Measurements from ENCODE around the gene PEX19.

The PEX19 gene

DNA sequence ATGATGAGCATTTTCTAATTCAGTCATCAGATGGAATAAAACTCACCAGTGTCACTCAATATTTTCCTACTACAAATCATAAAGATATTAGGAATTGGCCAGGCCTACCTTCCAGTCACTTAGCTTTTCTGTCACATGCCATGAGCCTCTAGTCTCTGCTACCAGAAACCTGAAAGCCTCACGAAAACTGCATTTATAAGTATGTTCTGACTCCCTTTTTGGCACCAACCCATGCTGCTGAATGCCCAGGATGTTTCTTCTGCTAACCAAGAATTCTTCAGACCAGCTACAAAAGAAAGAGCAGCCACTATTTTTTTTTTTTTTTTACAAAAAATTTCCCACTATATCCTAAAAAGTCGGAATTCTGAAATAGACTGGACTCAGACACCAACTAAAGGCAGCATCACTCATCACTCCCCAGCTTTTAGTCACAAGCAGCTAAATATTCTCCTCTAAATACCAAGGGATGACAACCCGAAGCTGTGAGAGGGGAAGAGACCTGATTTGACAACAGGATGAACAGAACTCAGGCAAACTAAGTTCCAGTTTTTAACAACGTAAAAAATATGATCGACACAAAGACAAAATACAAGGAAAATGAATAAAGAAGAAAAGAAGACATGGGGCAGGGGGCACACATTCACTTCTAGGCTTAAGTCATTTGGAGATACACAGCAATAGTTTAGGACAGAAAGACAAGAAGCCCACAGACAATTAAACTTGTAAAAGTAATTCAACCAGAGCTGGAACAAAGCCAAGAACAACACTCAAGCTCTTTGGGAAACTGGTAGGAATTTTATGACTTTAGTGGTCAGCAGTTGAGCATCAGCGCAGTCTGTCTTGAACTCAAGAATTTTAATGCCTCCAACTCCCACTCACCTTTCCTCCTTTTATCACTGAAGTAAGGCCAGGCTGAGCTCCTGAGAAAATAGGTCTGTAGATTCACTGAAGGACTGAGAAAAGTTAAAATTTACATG lies 24.2 kb downstream of the PEX19 start (continued):
- TF ChIP-seq MYNN (tag by site-specific recombination; IDR thresholded peaks at IDR 0.05; ENCODE audit: borderline replicate concordance), result no peak
- no peak for TF ChIP-seq ZNF571 (tag by site-specific recombination; IDR thresholded peaks at IDR 0.05)
- TF ChIP-seq, protein P1, sequence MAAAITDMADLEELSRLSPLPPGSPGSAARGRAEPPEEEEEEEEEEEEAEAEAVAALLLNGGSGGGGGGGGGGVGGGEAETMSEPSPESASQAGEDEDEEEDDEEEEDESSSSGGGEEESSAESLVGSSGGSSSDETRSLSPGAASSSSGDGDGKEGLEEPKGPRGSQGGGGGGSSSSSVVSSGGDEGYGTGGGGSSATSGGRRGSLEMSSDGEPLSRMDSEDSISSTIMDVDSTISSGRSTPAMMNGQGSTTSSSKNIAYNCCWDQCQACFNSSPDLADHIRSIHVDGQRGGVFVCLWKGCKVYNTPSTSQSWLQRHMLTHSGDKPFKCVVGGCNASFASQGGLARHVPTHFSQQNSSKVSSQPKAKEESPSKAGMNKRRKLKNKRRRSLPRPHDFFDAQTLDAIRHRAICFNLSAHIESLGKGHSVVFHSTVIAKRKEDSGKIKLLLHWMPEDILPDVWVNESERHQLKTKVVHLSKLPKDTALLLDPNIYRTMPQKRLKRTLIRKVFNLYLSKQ (tag by site-specific recombination; IDR thresholded peaks at IDR 0.05; ENCODE audit: borderline replicate concordance), result no peak
- TF ChIP-seq ZNF830 (tag by site-specific recombination; IDR thresholded peaks at IDR 0.05; ENCODE audit: low read depth), result no peak
- TF ChIP-seq, protein P2, sequence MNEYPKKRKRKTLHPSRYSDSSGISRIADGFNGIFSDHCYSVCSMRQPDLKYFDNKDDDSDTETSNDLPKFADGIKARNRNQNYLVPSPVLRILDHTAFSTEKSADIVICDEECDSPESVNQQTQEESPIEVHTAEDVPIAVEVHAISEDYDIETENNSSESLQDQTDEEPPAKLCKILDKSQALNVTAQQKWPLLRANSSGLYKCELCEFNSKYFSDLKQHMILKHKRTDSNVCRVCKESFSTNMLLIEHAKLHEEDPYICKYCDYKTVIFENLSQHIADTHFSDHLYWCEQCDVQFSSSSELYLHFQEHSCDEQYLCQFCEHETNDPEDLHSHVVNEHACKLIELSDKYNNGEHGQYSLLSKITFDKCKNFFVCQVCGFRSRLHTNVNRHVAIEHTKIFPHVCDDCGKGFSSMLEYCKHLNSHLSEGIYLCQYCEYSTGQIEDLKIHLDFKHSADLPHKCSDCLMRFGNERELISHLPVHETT (tag by site-specific recombination; IDR thresholded peaks at IDR 0.05), result peak; percentile 83
- no peak for TF ChIP-seq ZNF341 (tag by site-specific recombination; IDR thresholded peaks at IDR 0.05; ENCODE audit: low read depth)
- no peak for TF ChIP-seq ZNF133 (tag by site-specific recombination; IDR thresholded peaks at IDR 0.05)
- TF ChIP-seq ZFP3 (tag by site-specific recombination; IDR thresholded peaks at IDR 0.05; ENCODE audit: low read depth), result no peak
- TF ChIP-seq ZNF585B (tag by site-specific recombination; IDR thresholded peaks at IDR 0.05), result no peak
- TF ChIP-seq OVOL3 (tag by site-specific recombination; IDR thresholded peaks at IDR 0.05), result peak; percentile 87; the same call in 1 of the 2 replicates
- peak; percentile 99 for TF ChIP-seq BCL11A (tag by site-specific recombination; IDR thresholded peaks at IDR 0.05; ENCODE audit: low read depth)
- TF ChIP-seq ZNF521 (tag by site-specific recombination; IDR thresholded peaks at IDR 0.05), result no peak
- TF ChIP-seq, protein P3, sequence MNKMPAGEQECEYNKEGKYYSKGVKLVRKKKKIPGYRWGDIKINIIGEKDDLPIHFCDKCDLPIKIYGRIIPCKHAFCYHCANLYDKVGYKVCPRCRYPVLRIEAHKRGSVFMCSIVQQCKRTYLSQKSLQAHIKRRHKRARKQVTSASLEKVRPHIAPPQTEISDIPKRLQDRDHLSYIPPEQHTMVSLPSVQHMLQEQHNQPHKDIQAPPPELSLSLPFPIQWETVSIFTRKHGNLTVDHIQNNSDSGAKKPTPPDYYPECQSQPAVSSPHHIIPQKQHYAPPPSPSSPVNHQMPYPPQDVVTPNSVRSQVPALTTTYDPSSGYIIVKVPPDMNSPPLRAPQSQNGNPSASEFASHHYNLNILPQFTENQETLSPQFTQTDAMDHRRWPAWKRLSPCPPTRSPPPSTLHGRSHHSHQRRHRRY (tag by site-specific recombination; IDR thresholded peaks at IDR 0.05), result no peak
- no peak for TF ChIP-seq ZNF768 (tag by site-specific recombination; IDR thresholded peaks at IDR 0.05)
- TF ChIP-seq GLI4 (tag by site-specific recombination; IDR thresholded peaks at IDR 0.05), result 0 out of 2 replicates have a peak, but pooled peaks have one; percentile 16
- no peak for TF ChIP-seq ZSCAN16 (tag by site-specific recombination; IDR thresholded peaks at IDR 0.05)
- TF ChIP-seq, protein P4, sequence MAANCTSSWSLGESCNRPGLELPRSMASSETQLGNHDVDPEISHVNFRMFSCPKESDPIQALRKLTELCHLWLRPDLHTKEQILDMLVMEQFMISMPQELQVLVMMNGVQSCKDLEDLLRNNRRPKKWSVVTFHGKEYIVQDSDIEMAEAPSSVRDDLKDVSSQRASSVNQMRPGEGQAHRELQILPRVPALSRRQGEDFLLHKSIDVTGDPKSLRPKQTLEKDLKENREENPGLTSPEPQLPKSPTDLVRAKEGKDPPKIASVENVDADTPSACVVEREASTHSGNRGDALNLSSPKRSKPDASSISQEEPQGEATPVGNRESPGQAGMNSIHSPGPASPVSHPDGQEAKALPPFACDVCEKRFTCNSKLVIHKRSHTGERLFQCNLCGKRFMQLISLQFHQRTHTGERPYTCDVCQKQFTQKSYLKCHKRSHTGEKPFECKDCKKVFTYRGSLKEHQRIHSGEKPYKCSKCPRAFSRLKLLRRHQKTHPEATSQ (tag by site-specific recombination; IDR thresholded peaks at IDR 0.05), result no peak
- TF ChIP-seq ZSCAN30 (tag by site-specific recombination; IDR thresholded peaks at IDR 0.05), result peak; percentile 96
- TF ChIP-seq, protein P5, sequence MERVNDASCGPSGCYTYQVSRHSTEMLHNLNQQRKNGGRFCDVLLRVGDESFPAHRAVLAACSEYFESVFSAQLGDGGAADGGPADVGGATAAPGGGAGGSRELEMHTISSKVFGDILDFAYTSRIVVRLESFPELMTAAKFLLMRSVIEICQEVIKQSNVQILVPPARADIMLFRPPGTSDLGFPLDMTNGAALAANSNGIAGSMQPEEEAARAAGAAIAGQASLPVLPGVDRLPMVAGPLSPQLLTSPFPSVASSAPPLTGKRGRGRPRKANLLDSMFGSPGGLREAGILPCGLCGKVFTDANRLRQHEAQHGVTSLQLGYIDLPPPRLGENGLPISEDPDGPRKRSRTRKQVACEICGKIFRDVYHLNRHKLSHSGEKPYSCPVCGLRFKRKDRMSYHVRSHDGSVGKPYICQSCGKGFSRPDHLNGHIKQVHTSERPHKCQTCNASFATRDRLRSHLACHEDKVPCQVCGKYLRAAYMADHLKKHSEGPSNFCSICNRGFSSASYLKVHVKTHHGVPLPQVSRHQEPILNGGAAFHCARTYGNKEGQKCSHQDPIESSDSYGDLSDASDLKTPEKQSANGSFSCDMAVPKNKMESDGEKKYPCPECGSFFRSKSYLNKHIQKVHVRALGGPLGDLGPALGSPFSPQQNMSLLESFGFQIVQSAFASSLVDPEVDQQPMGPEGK (tag by site-specific recombination; IDR thresholded peaks at IDR 0.05), result peak; percentile 82
- TF ChIP-seq, protein P6, sequence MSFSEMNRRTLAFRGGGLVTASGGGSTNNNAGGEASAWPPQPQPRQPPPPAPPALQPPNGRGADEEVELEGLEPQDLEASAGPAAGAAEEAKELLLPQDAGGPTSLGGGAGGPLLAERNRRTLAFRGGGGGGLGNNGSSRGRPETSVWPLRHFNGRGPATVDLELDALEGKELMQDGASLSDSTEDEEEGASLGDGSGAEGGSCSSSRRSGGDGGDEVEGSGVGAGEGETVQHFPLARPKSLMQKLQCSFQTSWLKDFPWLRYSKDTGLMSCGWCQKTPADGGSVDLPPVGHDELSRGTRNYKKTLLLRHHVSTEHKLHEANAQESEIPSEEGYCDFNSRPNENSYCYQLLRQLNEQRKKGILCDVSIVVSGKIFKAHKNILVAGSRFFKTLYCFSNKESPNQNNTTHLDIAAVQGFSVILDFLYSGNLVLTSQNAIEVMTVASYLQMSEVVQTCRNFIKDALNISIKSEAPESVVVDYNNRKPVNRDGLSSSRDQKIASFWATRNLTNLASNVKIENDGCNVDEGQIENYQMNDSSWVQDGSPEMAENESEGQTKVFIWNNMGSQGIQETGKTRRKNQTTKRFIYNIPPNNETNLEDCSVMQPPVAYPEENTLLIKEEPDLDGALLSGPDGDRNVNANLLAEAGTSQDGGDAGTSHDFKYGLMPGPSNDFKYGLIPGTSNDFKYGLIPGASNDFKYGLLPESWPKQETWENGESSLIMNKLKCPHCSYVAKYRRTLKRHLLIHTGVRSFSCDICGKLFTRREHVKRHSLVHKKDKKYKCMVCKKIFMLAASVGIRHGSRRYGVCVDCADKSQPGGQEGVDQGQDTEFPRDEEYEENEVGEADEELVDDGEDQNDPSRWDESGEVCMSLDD (tag by site-specific recombination; IDR thresholded peaks at IDR 0.05), result no peak
- no peak for TF ChIP-seq ZNF16 (tag by site-specific recombination; IDR thresholded peaks at IDR 0.05; ENCODE audit: low read depth)
- no peak for TF ChIP-seq ZNF555 (tag by site-specific recombination; conservative IDR thresholded peaks at IDR 0.05)
- TF ChIP-seq ZNF792 (tag by site-specific recombination; IDR thresholded peaks at IDR 0.05), result no peak
- no peak for TF ChIP-seq ZNF776 (tag by site-specific recombination; IDR thresholded peaks at IDR 0.05; ENCODE audit: borderline replicate concordance)
- TF ChIP-seq HOXA7 (CRISPR knock-in tag; IDR thresholded peaks at IDR 0.05; ENCODE audit: borderline replicate concordance), result no peak
- TF ChIP-seq ZNF302 (tag by site-specific recombination; IDR thresholded peaks at IDR 0.05; ENCODE audit: low read depth), result no peak
- TF ChIP-seq, protein P7, sequence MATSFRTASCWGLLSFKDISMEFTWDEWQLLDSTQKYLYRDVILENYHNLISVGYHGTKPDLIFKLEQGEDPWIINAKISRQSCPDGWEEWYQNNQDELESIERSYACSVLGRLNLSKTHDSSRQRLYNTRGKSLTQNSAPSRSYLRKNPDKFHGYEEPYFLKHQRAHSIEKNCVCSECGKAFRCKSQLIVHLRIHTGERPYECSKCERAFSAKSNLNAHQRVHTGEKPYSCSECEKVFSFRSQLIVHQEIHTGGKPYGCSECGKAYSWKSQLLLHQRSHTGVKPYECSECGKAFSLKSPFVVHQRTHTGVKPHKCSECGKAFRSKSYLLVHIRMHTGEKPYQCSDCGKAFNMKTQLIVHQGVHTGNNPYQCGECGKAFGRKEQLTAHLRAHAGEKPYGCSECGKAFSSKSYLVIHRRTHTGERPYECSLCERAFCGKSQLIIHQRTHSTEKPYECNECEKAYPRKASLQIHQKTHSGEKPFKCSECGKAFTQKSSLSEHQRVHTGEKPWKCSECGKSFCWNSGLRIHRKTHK (tag by site-specific recombination; IDR thresholded peaks at IDR 0.05), result no peak
